H1 (cell line): ENCODE measurements around the gene LACTB. TPM values are rescaled to one million over a fixed set of nuclear protein-coding genes. Genes with fewer than 3 reads are reported as not detected.
A peak's percentile ranks its signal among the peaks of the same experiment; 100 is the strongest.

Experiments
- BRCA1 ChIP-seq: IDR thresholded peaks from 2 replicates; pipeline ENCODE4 v1.6.1; 2012; ENCODE audit warnings: low read depth, low read length, improper control_type of control experiment
- CHD1 ChIP-seq: IDR thresholded peaks from 2 replicates; pipeline ENCODE4 v1.6.1; 2012; ENCODE audit warnings: low read depth, low read length, improper control_type of control experiment
- CREB1 ChIP-seq: IDR thresholded peaks from 2 replicates; pipeline ENCODE4 v1.6.1; 2012; ENCODE audit warnings: inconsistent platforms
- EGR1 ChIP-seq: IDR thresholded peaks from 2 replicates; pipeline ENCODE4 v1.6.1; 2011; ENCODE audit warnings: low read depth, low read length, borderline replicate concordance
- KDM5A ChIP-seq: fragments of 200-600 bp; IDR thresholded peaks from 2 replicates; pipeline ENCODE4 v1.7.1; 2012; ENCODE audit warnings: mild to moderate bottlenecking, low read length, inconsistent platforms, mixed read lengths
- NRF1 ChIP-seq: IDR thresholded peaks from 2 replicates; pipeline ENCODE4 v1.6.1; 2011; ENCODE audit warnings: mild to moderate bottlenecking, low read depth, low read length, improper control_type of control experiment
- RNF2 ChIP-seq: fragments of 200-900, 300-1000 bp; sonication (generic); IDR thresholded peaks from 2 replicates; pipeline ENCODE4 v1.7.1; 2016; ENCODE audit warnings: borderline replicate concordance, low read depth, mild to moderate bottlenecking, antibody characterized with exemption, low read length; ENCODE audit not compliant: poor library complexity, severe bottlenecking; ENCODE audit errors: missing control alignments
- SIN3A ChIP-seq, 2 experiments: IDR thresholded peaks in 1 of 2; conservative IDR thresholded peaks in 1 of 2; 2 replicates each; pipeline ENCODE4 v1.6.1; 2011 to 2012; ENCODE audit warnings: low read length in 2 of 2, improper control_type of control experiment in 1 of 2, low read depth in 1 of 2, mild to moderate bottlenecking in 1 of 2
- SP1 ChIP-seq: IDR thresholded peaks from 2 replicates; pipeline ENCODE4 v1.6.1; 2011; ENCODE audit warnings: low read depth, low read length
- SP4 ChIP-seq: IDR thresholded peaks from 2 replicates; pipeline ENCODE4 v1.6.1; 2012; ENCODE audit warnings: low read length, inconsistent platforms
- SUZ12 ChIP-seq: fragments of 200-600 bp; sonication (generic); IDR thresholded peaks from 2 replicates; pipeline ENCODE4 v1.6.1; 2012; ENCODE audit warnings: mild to moderate bottlenecking, inconsistent platforms, low read length, moderate library complexity, mixed read lengths
- TCF12 ChIP-seq: IDR thresholded peaks from 2 replicates; pipeline ENCODE4 v1.6.1; 2011; ENCODE audit warnings: low read depth, mild to moderate bottlenecking, low read length
- TEAD4 ChIP-seq: IDR thresholded peaks from 2 replicates; pipeline ENCODE4 v1.6.1; 2012; ENCODE audit warnings: low read depth, low read length, inconsistent platforms, mixed read lengths
- YY1 ChIP-seq: IDR thresholded peaks from 2 replicates; pipeline ENCODE4 v1.6.1; 2011; ENCODE audit warnings: low read depth, mild to moderate bottlenecking, low read length
- polyA plus RNA-seq, 7 experiments: library from polyadenylated mRNA; depleted of rRNA in 3 of 7; stranded (reverse) in 5 of 7; unstranded in 2 of 7; fragments of >200 nt in 5 of 7; fragments of 200-250 nt in 2 of 7; gene quantifications; 1 replicate in 5 of 7; 2 replicates in 1 of 7; 4 replicates in 1 of 7; pipeline versions ENCODE4 v1.2.1 to v1.2.3, GENCODE V29; 2011 to 2013; ENCODE audit warnings: missing spikeins in 2 of 7, mixed read lengths in 2 of 7
- total RNA-seq: library from RNA; stranded (reverse); fragmentation: NEBNext Ultra II Directional; extraction: Animal tissue kit (Norgen Biotek cat#: 25700); gene quantifications from 2 replicates; pipeline ENCODE4 v1.2.1, GENCODE V29; 2021

Gene LACTB
- total and polyA plus RNA-seq, 2 of the 8 experiments (the other 6 are each of a cell fraction or from before 2014, with no cell fraction given), result 5.8 to 14.9 TPM

DNA sequence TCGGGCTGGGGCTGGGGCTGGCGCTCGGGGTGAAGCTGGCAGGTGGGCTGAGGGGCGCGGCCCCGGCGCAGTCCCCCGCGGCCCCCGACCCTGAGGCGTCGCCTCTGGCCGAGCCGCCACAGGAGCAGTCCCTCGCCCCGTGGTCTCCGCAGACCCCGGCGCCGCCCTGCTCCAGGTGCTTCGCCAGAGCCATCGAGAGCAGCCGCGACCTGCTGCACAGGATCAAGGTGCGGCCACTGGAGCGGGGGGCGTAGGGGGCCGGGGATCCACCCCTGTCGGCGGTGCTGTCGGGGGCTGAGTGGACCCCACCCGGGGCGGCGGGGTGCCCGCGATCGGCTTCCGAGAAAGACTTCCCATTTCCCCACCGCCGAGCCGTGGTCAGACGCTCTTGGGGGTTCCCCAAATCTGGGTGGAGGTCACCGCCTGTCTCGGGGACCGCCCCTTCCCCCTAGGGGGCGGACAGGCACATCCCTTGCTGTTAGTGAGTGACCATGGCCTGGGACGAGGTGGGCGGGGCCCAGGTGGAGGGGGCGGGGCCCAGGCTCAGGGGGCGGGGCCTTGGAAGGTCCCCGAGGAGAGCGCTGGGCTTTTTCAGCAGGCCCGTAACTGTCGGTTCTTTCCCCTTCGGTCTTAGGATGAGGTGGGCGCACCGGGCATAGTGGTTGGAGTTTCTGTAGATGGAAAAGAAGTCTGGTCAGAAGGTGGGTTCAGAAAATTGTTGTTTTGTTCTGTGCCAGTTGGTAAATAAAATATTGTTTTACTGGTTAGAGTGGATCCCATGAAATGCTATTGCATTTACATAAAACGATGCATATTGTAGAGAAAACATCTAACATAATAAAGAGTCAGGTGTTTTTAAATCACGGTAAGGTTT is 578 bp downstream of the LACTB start (continued):
- TF ChIP-seq SP1 (peak; percentile 27; the same call in 1 of the 2 replicates), CHD1 (no peak), RNF2 (no peak), KDM5A (no peak), SP4 (no peak), EGR1 (no peak), TEAD4 (no peak), TCF12 (no peak), CREB1 (no peak), YY1 (no peak), BRCA1 (no peak), SUZ12 (no peak), SIN3A (conservative IDR thresholded peaks at IDR 0.05 in 1 of 2, IDR thresholded peaks at IDR 0.05 in 1 of 2; ENCODE audit: low read depth in 1 of 2, low read length in 2 of 2) (peak; percentile 29 to 61; a peak in 1 of 4 replicates), NRF1 (no peak)
